ENCODE results near the gene TK2.
"Not testable (repeated sequence)": the region's sequence is repeated elsewhere in the genome, so short reads cannot be mapped to it uniquely, and the experiment has no call there.

Gene TK2

GRCh38 chr16:66501563-66501962, 48.4 kb downstream of the TK2 start:
- not testable (repeated sequence) for DNase-seq

GRCh38 chr16:66497921-66498320, 52.0 kb downstream of the TK2 start:
- not testable (repeated sequence) for DNase-seq

- DNase-seq: not testable (repeated sequence)
Observed at GRCh38 chr16:66496226-66496625, 53.7 kb downstream of the TK2 start.

GRCh38 chr16:66495440-66495839, 54.5 kb downstream of the TK2 start:
- no peak for DNase-seq

- no peak for DNase-seq
Observed at GRCh38 chr16:66494916-66495315, 55.0 kb downstream of the TK2 start.

GRCh38 chr16:66493490-66494401, 56.2 kb downstream of the TK2 start:
- no peak for DNase-seq

GRCh38 chr16:66491716-66492064, 58.2 kb downstream of the TK2 start:
- DNase-seq: no peak

- no peak for DNase-seq
Observed at GRCh38 chr16:66490774-66491715, 58.9 kb downstream of the TK2 start.

- DNase-seq: no peak
Observed at GRCh38 chr16:66489818-66490217, 60.1 kb downstream of the TK2 start.

- no peak for DNase-seq
Observed at GRCh38 chr16:66489385-66489784, 60.5 kb downstream of the TK2 start.

- no peak for DNase-seq
Observed at GRCh38 chr16:66488505-66488904, 61.4 kb downstream of the TK2 start.

GRCh38 chr16:66487580-66488275, 62.2 kb downstream of the TK2 start:
- DNase-seq: no peak

GRCh38 chr16:66486773-66487579, 62.9 kb downstream of the TK2 start:
- peak in 1 of 2 experiments; percentile 25 for DNase-seq

- no peak for DNase-seq
Observed at GRCh38 chr16:66486199-66486772, 63.6 kb downstream of the TK2 start.

- no peak for DNase-seq
Observed at GRCh38 chr16:66485376-66485775, 64.5 kb downstream of the TK2 start.

GRCh38 chr16:66484453-66485213, 65.3 kb downstream of the TK2 start:
- DNase-seq: no peak

GRCh38 chr16:66483689-66484452, 66.1 kb downstream of the TK2 start:
- peak; percentile 24 to 59 for DNase-seq

GRCh38 chr16:66481943-66482390, 68.0 kb downstream of the TK2 start:
- no peak for DNase-seq

GRCh38 chr16:66481081-66481942, 68.6 kb downstream of the TK2 start:
- no peak for DNase-seq
